Measurements from ENCODE around the gene ASB16. TPM values are rescaled to one million over a fixed set of nuclear protein-coding genes. Genes with fewer than 3 reads are reported as not detected.

The ASB16 gene
- total RNA-seq, 1 donor from 2014 or later: not detected

DNA sequence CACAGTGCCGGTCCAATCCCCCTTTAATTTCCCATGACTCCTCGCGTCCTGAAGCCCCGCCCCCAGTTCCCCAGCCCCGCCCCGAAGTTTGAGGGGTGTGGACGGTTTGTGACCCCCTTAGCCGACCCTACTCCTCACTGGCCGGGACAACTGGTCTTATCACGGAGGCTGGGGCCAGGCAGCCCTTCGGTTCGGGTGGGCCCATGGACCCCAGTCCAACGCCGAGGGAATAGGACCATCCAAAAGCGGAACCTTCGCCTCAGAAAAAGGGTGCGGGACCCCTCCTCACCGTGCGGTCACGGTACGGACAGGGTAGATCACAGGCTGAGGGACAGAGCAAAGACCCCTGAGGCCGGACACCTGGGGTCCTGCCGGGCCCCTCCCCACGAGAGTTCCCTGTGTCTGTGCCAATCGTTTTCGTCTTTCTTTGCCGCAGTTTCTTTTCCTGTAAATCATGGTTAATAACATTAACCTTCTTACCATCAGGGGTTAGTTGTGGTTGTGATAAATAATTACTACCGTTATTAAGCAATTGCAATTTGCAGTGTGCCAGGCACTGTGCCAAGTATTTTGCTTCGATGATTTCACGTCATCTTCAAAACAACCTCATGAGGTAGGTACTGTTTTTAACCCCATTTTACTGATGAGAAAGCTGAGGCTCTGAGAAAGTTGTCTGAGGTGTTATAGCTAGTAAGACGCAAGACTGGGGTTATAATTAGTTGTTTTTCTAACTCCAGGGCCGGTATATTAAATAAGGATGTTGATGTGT, 16.8 kb downstream of the ASB16 start:
- intact Hi-C loops (cut with micrococcal nuclease): loop anchor here (2.0 kb wide), 2 partner anchors 173 to 711 kb away; partner anchors contain the start of genes EFTUD2 and TMEM101
- ChIA-PET POLR2A (interaction anchor here (0.7 to 6.6 kb wide), 18 partner anchors 8 to 974 kb away, joined by 3 to 94 read pairs (median 6); partner anchors contain the start of genes ATXN7L3, FZD2, HDAC5 and HEXIM2), CTCF (interaction anchor here (1.0 to 1.3 kb wide), 3 partner anchors 17 to 32 kb away, joined by 3 to 7 read pairs (median 5); partner anchors contain the start of gene UBTF)
- Mint-ChIP-seq H3K27ac (peak overlapping the region; percentile 99), H3K4me3 (peak overlapping the region; percentile 99), H3K4me1 (peaks cover 44% of the 10 kb centered on the region), H3K9me3 (no peaks in the 10 kb centered on the region), H3K27me3 (no peaks in the 10 kb centered on the region), H3K36me3 (ENCODE audit: low read depth) (peaks cover 51% of the 10 kb centered on the region)
- TF ChIP-seq, protein P1, sequence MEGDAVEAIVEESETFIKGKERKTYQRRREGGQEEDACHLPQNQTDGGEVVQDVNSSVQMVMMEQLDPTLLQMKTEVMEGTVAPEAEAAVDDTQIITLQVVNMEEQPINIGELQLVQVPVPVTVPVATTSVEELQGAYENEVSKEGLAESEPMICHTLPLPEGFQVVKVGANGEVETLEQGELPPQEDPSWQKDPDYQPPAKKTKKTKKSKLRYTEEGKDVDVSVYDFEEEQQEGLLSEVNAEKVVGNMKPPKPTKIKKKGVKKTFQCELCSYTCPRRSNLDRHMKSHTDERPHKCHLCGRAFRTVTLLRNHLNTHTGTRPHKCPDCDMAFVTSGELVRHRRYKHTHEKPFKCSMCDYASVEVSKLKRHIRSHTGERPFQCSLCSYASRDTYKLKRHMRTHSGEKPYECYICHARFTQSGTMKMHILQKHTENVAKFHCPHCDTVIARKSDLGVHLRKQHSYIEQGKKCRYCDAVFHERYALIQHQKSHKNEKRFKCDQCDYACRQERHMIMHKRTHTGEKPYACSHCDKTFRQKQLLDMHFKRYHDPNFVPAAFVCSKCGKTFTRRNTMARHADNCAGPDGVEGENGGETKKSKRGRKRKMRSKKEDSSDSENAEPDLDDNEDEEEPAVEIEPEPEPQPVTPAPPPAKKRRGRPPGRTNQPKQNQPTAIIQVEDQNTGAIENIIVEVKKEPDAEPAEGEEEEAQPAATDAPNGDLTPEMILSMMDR (IDR thresholded peaks at IDR 0.05): no peak
- DNase-seq (no peak), ATAC-seq (ENCODE audit: low read depth) (peak; percentile 65)

DNA sequence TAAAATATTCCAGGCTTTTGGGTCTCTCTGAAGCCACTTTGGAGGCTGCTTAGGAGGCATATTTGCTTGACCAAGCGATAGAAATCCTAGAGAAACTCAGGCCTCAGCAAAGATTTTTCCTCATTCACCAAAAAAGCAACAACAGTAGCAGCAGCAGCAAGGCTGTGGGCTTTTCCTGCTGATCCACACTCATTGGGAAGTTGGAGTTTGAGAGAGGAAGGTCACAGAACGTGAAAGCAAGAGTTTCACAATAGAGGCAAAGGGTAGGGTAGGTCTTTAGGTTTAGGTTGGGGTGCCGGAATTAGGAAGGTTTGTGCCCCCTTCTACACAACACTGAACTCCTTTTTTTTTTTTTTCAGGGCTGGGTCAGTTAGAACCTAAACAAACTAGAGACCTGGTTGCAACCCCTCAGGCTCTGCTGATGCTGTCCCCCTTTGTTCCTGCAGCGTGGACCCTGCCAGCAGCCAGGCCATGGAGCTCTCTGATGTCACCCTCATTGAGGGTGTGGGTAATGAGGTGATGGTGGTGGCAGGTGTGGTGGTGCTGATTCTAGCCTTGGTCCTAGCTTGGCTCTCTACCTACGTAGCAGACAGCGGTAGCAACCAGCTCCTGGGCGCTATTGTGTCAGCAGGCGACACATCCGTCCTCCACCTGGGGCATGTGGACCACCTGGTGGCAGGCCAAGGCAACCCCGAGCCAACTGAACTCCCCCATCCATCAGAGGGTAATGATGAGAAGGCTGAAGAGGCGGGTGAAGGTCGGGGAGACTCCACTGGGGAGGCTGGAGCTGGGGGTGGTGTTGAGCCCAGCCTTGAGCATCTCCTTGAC, 18.3 kb downstream of the ASB16 start:
- Mint-ChIP-seq H3K4me1 (peaks cover 41% of the 10 kb centered on the region), H3K9me3 (no peaks in the 10 kb centered on the region), H3K4me3 (peak overlapping the region; percentile 99), H3K27ac (peak overlapping the region; percentile 11), H3K27me3 (no peaks in the 10 kb centered on the region), H3K36me3 (ENCODE audit: low read depth) (peaks cover 54% of the 10 kb centered on the region)
- ChIA-PET CTCF (interaction anchor here (0.7 to 1.0 kb wide), 2 partner anchors 31 to 140 kb away, joined by 3 read pairs; partner anchors contain the start of gene UBTF), POLR2A (interaction anchor here (0.5 to 6.6 kb wide), 4 partner anchors 10 to 439 kb away, joined by 3 to 94 read pairs (median 24); partner anchors contain the start of genes ATXN7L3 and UBTF)
- TF ChIP-seq, protein P1 (IDR thresholded peaks at IDR 0.05): no peak
- ATAC-seq (ENCODE audit: low read depth) (no peak), DNase-seq (no peak)
- intact Hi-C loops (cut with micrococcal nuclease): no loop called here

GRCh38 chr17:44190481-44190880, 20.0 kb downstream of the ASB16 start:
- TF ChIP-seq, protein P1 (IDR thresholded peaks at IDR 0.05): no peak
- Mint-ChIP-seq H3K36me3 (ENCODE audit: low read depth) (peaks cover 70% of the 10 kb centered on the region), H3K9me3 (no peaks in the 10 kb centered on the region), H3K27me3 (no peaks in the 10 kb centered on the region), H3K4me1 (peaks cover 25% of the 10 kb centered on the region), H3K27ac (peak overlapping the region; percentile 35), H3K4me3 (peak overlapping the region; percentile 5)
- ChIA-PET CTCF (no interaction called here), POLR2A (interaction anchor here (6.6 kb wide), 1 partner anchor 9 kb away, joined by 94 read pairs; the partner anchor contains the start of gene ATXN7L3)
- ATAC-seq (ENCODE audit: low read depth) (no peak), DNase-seq (no peak)
- intact Hi-C loops (cut with micrococcal nuclease): no loop called here

DNA sequence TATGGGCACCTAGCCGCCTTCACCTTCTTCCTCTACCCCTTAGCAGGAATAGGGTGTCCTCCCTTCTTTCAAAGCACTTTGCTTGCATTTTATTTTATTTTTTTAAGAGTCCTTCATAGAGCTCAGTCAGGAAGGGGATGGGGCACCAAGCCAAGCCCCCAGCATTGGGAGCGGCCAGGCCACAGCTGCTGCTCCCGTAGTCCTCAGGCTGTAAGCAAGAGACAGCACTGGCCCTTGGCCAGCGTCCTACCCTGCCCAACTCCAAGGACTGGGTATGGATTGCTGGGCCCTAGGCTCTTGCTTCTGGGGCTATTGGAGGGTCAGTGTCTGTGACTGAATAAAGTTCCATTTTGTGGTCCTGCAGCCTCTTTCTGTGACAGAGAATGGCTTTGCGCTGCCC, 20.9 kb downstream of the ASB16 start:
- intact Hi-C loops (cut with micrococcal nuclease): no loop called here
- Mint-ChIP-seq H3K27me3 (no peaks in the 10 kb centered on the region), H3K36me3 (ENCODE audit: low read depth) (peaks cover 75% of the 10 kb centered on the region), H3K4me3 (no peak overlapping the region), H3K4me1 (peaks cover 20% of the 10 kb centered on the region), H3K9me3 (no peaks in the 10 kb centered on the region), H3K27ac (no peak overlapping the region)
- DNase-seq (no peak), ATAC-seq (ENCODE audit: low read depth) (no peak)
- ChIA-PET POLR2A (interaction anchor here (0.6 to 6.6 kb wide), 2 partner anchors 8 to 35 kb away, joined by 5 to 94 read pairs; partner anchors contain the start of gene ATXN7L3), CTCF (no interaction called here)
- TF ChIP-seq, protein P1 (IDR thresholded peaks at IDR 0.05): no peak

Measured in activated B cell treated with CpG ODN at 0.5 μM for 24 hours (primary cell).